GM18868 (cell line): ENCODE results near the gene PGAM1.
"Not testable (repeated sequence)": the region's sequence is repeated elsewhere in the genome, so short reads cannot be mapped to it uniquely, and the experiment has no call there.

ENCODE experiments used
- ATAC-seq: cut with Tn5 transposase; IDR thresholded peaks from one replicate; pipeline ENCODE4 v1.9.1; 2021; ENCODE audit warnings: mild to moderate bottlenecking, moderate library complexity; ENCODE audit not compliant: unreplicated experiment

PGAM1 gene

DNA sequence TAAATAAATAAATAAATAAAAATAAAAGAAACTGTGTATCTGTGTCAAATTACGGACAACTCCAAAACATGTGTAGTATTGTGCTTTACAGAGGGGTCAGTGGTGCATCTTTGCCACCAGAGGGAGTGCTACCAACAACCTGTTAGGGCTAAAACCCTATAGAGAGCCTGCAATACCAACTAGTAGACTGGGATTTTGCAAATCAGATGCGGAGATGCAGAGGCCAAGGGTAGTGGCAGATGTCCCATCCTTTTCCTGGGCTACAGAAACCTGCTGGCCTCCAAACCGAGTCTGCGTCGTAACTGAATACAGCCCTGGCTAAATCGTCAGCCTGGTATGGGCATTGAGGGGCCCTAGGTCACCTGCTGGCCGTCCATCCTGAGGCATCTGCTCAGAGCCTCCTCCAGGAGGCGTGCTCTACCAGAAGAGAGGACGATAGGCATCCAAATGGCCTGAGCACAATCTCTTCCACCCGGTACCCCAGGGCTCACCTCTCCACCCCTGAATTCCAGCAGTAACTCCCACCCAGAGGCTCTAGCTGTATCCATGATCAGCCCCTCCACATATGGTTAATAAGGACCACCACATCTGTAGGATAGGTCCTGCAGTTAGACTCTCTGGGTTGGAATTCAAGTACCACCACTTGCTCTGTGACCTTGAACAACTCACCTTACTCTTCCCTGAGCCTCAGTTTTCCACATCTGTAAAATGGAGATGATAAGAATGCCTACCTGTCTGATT lies 18.6 kb upstream of the PGAM1 start:
- peak; percentile 93 for ATAC-seq

DNA sequence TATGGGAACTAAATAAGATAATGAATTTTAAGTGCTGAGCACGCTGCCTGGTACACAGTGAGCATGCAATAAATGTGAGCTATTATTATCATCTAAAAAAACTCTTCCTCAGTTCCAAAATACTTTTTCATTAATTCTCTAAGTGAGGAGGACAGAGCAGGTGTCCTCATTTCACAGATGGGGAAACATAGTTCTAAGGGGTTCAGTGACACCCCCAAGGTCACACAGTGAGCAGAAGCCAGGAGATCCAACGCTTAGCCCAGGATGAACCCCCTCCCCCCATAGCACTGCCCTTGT lies 18.1 kb upstream of the PGAM1 start:
- no peak for ATAC-seq

DNA sequence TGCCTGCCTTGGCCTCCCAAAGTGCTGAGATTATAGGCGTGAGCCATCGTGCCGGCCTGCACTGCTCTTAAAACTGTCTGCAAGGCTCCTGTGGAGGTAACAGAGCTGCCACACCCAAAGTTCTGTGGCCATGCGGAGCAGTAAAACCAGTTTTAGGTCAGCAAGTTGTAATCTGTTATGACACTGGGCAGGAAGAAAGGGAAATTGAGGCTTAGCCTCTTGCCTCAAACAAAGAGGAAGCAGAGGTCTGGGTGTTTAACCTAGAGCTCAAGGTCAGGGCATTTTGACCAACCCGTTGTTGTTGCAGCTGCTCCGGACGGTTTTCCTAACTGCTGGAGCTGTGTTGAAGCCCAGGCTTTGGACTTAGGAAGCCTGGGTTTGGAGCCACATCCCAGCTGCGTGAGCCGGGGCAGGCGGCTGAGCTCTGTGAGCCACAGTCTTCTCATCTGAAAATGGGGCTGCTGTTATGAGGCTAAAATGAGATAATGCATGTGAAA lies 17.4 kb upstream of the PGAM1 start:
- ATAC-seq = no peak

DNA sequence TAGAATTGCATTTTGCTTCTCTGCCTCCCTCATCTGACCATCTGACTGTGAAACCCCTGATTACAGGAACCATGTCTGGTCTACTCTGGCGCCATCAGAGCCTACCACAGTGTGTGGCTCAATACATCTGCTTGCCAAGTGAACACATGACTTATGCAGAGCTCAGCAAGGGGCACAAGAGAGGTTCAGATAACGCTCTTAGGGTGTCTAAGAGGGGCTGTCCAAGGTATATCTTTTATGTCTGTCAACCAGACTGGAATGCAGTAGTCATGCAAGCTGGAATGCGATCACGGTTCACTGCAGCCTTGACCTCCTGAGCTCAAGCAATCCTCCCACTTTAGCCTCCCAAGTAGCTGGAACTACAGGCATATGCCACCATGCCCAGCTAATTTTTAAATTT lies 14.6 kb upstream of the PGAM1 start:
- no peak for ATAC-seq

DNA sequence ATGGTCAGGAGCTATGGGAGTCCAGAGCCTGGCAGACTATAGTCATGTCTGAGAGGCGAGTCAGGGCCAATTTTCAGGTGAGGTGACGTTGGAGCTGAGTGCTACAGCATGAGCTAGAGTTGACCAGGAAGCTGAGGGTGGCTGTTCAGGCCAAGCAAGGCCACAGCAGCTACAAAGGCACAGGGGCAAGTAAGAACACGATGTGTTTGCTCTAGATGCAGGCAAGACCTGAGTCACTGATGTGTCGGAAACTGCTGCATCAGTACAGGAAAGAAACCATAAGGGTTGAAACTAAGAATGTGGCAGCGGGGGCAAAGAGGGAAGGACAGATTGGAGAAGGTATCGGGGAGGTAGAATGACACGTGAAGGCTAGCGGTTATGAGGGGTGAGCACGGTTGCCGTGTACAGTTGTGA lies 13.1 kb upstream of the PGAM1 start:
- ATAC-seq = no peak

DNA sequence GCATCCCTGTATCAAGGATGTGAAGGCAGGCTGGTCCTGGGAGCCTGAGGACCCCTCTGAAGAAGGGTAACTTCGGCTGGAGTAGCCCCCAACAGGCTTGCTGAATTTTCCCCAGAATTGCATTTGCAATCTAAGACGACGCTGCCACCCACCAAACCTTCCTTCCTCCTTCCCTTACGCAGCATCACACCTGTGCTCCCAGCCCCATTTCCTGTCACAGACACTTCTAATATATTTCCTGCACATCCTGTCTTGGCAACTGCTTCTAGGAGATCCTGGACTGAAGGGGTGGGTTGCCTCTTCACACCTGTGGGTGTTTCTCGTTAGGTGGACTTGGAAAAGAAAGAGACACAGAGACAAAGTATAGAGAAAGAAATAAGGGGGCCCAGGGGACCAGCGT lies 9.4 kb upstream of the PGAM1 start:
- no peak for ATAC-seq

DNA sequence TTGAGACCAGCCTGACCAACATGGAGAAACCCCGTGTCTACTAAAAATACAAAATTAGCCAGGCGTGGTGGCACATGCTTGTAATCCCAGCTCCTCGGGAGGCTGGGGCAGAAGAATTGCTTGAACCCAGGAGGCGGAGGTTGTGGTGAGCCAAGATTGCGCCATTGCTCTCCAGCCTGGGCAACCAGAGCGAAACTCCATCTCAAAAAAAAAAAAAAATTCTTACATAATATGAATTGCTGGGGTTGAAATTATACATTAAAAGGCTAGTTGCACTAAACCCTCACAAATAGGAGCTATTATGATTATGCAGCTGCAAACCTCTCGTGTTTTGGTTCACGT lies 2.3 kb upstream of the PGAM1 start:
- not testable (repeated sequence) for ATAC-seq

DNA sequence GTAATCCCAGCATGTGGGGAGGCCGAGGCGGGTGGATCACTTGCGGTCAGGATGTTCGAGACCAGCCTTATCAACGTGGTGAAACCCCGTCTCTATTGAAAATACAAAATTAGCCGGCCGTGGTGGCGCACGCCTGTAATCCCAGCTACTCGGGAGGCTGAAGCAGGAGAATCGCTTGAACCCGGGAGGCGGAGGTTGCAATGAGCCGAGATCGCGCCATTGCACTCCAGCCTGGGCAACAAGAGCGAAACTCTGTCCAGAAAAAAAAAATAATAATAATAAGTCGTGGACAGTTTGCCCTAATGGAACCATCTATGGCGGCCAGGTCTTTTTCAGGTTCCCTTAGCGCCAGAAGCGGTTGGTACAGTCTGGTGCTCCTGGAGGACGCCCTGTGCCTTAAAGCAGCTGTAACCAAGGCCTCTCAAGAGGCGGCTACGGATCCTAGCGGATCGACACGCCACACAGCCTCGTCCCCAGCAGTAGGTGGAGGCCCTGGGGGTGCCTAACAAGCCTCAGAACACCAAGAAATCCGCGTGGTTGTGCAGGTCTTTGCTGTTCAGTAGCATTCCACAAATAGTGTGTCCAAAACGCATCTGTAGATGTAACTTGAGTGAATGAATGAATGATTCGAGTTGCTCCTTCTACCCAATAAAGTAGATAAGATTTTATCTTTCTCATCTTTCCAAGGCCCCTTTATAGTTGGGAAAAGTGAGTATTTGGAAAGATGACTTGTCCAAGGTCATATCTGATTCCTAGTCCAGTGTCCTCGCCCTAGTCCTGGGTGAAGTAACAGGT lies 982 bp downstream of the PGAM1 start:
- no peak for ATAC-seq

DNA sequence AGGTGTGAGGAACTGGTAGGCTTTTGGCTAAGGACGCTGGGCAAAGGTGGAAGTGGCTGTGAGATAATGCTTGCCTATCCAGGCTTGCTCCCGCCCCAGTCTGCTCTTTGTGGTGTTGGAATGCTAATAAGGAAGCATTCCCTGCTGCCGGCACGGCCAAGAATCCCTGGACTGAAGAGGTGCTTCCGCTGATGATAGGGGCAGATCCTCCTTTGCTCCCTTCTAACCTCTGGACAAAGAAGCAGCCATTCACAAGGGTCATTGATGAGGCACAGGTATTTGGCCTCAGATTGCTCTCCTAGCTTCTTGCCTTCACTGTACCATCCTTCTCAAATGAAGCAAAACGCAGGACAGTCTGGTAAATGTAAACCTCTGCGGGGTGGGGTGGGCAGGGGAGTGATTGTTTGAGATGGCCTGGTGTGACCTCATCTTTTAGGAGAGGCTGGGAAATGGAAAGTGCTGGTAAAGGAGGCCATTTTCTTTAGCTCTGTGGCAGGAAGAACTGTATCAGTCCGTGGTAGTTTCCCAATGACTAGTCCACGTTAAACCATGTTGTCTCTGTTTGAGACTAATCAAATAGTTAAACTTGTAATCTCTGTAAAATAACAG lies 1.7 kb downstream of the PGAM1 start:
- ATAC-seq = no peak

DNA sequence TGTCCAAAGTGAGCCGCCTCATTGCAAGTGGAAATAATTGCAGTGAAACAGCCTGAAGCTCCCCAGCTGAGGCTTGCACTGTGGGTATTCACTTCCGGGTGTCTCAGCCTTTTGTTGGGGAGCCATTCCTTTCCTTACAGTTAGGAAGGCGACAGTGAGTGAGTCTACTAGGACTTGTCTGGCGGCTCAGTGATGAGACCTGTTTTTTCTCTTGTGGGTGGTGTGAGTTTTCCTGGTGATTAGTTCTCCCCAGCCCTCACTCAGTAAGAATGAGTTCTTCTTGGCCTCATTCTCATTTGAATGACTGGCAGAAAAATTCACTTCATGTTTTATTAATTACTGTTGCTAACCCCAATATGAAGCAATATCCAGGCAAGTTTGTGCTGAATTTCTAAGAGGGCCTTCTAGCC lies 2.6 kb downstream of the PGAM1 start:
- no peak for ATAC-seq

DNA sequence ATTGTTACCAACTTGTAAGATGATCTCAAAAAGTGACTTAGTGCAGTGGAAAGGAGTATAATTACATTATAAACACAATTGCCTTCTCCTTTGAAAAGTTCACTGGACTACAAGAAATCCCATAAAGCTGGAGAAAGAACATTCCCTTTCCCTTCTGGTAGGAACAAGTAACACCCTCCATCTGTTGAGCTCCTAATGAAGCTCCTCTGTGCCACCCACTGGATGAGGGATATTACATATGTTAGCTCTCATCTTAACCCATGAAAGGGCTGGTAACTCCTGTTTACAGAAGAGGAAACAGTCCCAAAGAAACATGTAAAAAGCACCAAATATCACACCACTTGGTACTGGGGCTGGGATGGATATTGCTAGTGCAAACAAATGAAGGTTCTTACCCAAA lies 8.1 kb downstream of the PGAM1 start:
- ATAC-seq = no peak

DNA sequence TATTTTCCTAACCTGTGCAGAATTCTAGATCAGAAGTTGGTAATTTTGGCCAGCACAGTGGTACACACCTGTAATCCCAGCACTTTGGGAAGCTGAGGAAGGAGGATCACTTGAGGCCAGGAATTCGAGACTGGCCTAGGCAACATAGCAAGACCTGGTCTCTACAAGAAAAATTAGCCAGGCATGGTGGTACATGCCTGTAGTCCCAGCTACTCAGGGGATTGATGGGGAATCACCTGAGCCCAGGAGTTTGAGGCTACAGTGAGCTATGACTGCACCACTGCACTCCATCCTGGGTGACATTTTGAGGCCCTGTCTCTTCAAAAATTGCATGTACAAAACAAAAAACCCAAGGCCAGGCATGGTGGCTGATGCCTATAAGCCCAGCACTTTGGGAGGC lies 8.6 kb downstream of the PGAM1 start:
- no peak for ATAC-seq

DNA sequence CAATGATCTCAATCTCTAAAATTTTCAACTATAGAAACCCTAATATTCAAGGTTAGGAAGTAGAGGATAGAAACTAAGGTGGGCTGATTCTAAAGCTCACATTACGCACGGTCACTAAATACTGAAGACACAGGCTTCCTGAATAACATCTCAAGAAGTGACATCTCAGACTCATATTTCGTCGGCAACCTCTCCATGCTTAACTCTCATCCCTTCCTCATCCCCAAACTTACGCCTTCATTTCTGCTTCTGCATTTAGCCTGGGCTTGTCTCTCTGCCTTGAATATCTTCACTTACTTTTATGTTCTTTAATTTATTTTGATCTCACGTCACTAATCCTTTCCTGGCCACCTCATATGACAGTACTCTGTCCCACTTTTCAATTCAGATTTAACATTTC lies 9.2 kb downstream of the PGAM1 start:
- no peak for ATAC-seq

DNA sequence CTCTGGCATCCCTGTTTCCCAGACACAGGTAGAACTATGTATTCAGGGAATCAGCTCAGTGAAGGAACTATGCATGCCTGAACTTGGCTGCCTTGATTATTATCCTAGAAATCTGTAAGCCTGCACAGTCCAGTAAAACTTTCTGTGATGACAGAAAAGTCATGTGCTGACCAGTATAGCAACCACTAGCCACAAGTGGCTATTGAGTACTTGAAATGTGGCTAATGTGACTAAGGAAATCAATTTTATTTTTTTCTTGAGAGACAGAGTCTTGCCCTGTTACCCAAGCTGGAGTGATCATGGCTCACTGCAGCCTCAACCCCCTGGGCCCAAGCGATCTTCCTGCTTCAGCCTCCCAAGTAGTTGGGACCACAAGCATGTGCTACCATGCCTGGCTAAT lies 16.3 kb downstream of the PGAM1 start:
- no peak for ATAC-seq

DNA sequence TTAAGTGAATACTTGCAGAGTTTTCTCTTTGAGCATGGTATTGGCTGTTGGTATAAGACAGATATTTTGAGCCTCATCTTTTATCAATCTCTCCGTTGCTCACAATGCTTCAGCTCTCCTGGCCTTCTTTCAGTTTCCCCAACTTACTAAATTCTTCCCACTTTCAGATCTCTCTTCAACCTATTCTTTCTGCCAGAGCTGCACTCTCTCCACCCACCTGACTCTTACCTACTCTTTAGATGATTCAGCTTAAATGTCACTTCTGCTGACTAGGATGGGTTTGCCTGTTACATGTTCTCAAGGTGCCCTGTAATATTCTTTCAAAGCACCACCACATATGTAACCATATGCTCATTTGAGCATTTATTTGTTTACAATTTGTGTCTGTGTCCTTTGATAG lies 18.2 kb downstream of the PGAM1 start:
- no peak for ATAC-seq

DNA sequence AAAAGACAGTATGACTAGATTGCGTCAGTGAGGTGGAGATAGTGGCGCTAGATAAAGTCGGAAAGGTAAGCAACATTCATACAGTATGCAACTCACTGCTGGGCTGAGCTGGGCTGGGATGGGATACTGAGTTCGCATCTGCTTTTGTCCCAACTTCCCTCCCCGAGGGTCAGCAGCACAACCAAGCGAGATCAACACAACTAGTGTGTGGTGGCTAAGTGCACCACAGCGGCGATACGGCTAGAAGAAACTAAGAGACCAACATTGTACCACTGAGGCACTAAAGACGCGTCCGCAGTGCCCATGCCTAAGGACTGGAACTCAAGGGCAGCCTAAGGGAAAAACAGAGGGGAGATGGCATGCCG lies 19.3 kb downstream of the PGAM1 start:
- no peak for ATAC-seq

DNA sequence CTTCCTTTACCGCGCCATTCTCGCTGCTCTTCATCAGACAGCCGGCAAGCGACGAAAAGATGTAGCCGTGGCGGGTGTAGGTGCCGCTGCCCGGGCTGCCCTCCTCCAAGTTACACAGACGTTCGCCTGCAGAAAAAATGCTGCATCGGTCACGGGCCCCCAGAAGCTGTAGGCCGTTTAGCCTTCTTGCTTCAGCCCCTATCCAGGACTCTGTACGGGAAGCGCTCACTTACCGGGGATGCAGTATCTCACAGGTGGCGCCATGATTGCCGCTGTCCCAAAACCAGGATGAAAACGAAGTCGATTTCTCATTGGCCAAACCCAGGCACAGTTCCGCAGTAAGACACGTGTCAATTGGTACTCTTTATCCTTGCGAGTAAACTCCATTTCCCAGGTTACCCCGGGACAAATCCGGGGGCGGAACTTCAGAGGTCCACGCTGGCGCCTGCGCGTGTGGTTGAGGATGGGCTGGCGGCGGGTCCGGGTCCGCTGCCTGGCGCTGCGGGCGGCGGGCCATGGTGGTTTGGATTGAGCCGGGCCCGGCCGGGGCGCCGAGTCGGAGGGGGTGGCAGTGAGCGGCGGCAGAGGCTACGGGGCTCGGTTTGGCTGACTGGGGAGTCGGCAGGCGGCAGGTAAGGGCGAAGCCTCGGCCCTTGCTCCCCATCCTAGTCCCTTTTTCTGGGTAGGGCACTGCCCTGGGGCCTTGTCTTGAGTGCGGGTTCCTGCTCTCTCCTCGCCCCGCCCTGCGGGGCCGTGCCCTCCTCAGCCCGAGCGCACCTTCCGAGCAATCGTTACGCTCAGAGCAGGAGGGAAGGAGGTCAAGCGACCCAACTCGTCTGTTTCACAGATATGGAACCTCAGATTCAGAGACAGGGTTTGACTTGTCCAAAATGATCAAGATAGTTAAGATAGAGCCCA lies 20.0 kb downstream of the PGAM1 start, which contains the start of the genes EXOSC1 and ZDHHC16:
TSS of gene EXOSC1 (minus strand) at position 285 of the 918 bp plus-strand sequence. CDS start at position 264, 21 bp downstream.
TSS of gene ZDHHC16 (plus strand) at position 454 of the 918 bp plus-strand sequence. CDS start 5,501 bp downstream, outside the sequence.
- ATAC-seq = peak; percentile 94

DNA sequence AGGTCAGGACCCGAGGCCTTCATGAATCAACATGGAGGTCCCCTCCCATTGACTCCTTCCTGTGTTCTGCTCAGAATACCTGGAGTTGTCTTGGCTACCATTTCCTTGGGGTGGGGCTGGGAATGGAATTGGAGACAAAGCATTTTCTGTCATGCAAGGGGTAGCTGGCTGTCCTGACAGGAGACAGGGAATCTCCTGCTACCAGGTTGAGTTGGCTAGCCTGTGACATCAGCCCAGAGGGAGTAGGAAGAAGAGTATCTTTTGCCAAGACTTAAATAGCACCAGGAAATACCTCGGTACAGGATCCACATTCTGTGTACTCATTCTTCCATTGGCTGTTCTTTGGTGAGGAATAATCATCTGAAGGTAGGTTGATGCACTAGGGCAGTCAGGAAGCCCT lies 24.8 kb downstream of the PGAM1 start:
- ATAC-seq = no peak

DNA sequence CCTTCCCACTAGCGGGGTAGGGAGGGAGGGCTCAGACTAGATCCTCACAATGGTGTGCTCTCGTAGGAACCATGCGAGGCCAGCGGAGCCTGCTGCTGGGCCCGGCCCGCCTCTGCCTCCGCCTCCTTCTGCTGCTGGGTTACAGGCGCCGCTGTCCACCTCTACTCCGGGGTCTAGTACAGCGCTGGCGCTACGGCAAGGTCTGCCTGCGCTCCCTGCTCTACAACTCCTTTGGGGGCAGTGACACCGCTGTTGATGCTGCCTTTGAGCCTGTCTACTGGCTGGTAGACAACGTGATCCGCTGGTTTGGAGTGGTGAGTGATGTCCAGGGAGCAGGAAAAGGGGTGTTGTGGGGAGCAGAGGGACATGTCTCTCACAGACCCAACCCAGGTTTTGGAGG lies 25.6 kb downstream of the PGAM1 start:
- no peak for ATAC-seq

DNA sequence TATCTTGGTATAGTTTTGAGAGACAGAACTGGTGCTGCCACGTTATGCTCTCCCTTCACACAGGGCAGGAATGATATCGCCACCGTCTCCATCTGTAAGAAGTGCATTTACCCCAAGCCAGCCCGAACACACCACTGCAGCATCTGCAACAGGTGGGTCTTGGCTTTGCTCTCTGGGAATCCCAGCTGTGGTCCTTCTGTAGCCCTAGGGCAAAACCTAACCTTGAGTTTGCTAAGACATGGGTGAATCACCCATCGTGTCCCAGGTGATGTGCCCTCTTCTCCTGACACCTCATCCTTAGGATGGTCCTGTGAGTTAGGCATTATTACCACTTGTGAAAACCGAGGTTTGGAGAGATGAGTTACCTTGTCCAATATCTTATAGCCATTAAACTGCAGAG lies 26.4 kb downstream of the PGAM1 start:
- no peak for ATAC-seq
